ENCODE measurements around the gene GID8.

- TF ChIP-seq, protein P1, sequence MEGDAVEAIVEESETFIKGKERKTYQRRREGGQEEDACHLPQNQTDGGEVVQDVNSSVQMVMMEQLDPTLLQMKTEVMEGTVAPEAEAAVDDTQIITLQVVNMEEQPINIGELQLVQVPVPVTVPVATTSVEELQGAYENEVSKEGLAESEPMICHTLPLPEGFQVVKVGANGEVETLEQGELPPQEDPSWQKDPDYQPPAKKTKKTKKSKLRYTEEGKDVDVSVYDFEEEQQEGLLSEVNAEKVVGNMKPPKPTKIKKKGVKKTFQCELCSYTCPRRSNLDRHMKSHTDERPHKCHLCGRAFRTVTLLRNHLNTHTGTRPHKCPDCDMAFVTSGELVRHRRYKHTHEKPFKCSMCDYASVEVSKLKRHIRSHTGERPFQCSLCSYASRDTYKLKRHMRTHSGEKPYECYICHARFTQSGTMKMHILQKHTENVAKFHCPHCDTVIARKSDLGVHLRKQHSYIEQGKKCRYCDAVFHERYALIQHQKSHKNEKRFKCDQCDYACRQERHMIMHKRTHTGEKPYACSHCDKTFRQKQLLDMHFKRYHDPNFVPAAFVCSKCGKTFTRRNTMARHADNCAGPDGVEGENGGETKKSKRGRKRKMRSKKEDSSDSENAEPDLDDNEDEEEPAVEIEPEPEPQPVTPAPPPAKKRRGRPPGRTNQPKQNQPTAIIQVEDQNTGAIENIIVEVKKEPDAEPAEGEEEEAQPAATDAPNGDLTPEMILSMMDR (IDR thresholded peaks at IDR 0.05; ENCODE audit: low read depth, low read length, missing input control), result no peak
- TF ChIP-seq HNF4G (IDR thresholded peaks at IDR 0.05) (no peak), JUND (IDR thresholded peaks at IDR 0.05) (no peak), ZBTB33 (IDR thresholded peaks at IDR 0.05) (no peak), YY1 (IDR thresholded peaks at IDR 0.05) (no peak), RAD21 (IDR thresholded peaks at IDR 0.05) (no peak), NR2F2 (IDR thresholded peaks at IDR 0.05) (no peak), SP1 (IDR thresholded peaks at IDR 0.05) (no peak), REST (IDR thresholded peaks at IDR 0.05) (no peak)
- TF ChIP-seq, protein P2, sequence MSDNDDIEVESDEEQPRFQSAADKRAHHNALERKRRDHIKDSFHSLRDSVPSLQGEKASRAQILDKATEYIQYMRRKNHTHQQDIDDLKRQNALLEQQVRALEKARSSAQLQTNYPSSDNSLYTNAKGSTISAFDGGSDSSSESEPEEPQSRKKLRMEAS (IDR thresholded peaks at IDR 0.05), result no peak
These were observed 26.8 kb downstream of the GID8 start for GRCh38 chr20:62964700-62965099.

All from liver (tissue), 3 donors.